ENCODE data around the gene SAMD10.

The SAMD10 gene

GRCh38 chr20:63970714-63971431 is 8.6 kb downstream of the SAMD10 start:
- POLR2A ChIA-PET, result interaction anchor here (0.6 kb wide), 1 partner anchor 106 kb away, joined by 8 read pairs; the partner anchor contains the start of gene TPD52L2
- no peaks in the 10 kb centered on the region for H3K9me3 ChIP-seq (ENCODE audit: control insufficient read depth, insufficient read depth, low read depth, low read length)
- no peak overlapping the region for H3K4me3 ChIP-seq (ENCODE audit: low read depth, low read length)
- no peaks in the 10 kb centered on the region for H3K4me1 ChIP-seq (ENCODE audit: control insufficient read depth, insufficient read depth, low read length)
- TF ChIP-seq ZNF580 (tag by site-specific recombination; IDR thresholded peaks at IDR 0.05), result no peak
- TF ChIP-seq ZNF157 (tag by site-specific recombination; IDR thresholded peaks at IDR 0.05), result no peak
- TF ChIP-seq ZNF362 (tag by site-specific recombination; IDR thresholded peaks at IDR 0.05), result 0 out of 2 replicates have a peak, but pooled peaks have one; percentile 57
- 0 out of 2 replicates have a peak, but pooled peaks have one; percentile 2 for TF ChIP-seq GLIS1 (tag by site-specific recombination; IDR thresholded peaks at IDR 0.05)
- TF ChIP-seq ZNF677 (tag by site-specific recombination; IDR thresholded peaks at IDR 0.05), result no peak
- no peak for TF ChIP-seq SALL2 (tag by site-specific recombination; IDR thresholded peaks at IDR 0.05; ENCODE audit: borderline replicate concordance)
- peak; percentile 96 for TF ChIP-seq ZNF366 (tag by site-specific recombination; conservative IDR thresholded peaks at IDR 0.05)
- no peak for TF ChIP-seq INSM2 (tag by site-specific recombination; IDR thresholded peaks at IDR 0.05)
- no peak for TF ChIP-seq ZSCAN5A (tag by site-specific recombination; IDR thresholded peaks at IDR 0.05)
- TF ChIP-seq ZNF701 (tag by site-specific recombination; IDR thresholded peaks at IDR 0.05), result no peak
- TF ChIP-seq ZNF23 (tag by site-specific recombination; IDR thresholded peaks at IDR 0.05; ENCODE audit: borderline replicate concordance), result no peak
- TF ChIP-seq ZNF155 (tag by site-specific recombination; IDR thresholded peaks at IDR 0.05), result no peak
- TF ChIP-seq PRDM1 (tag by site-specific recombination; IDR thresholded peaks at IDR 0.05), result 0 out of 2 replicates have a peak, but pooled peaks have one; percentile 47
- no peak for TF ChIP-seq TRIM28 (IDR thresholded peaks at IDR 0.05; ENCODE audit: borderline replicate concordance, low read length)
- no peak for TF ChIP-seq ZNF174 (tag by site-specific recombination; IDR thresholded peaks at IDR 0.05)
- 0 out of 2 replicates have a peak, but pooled peaks have one; percentile 43 for TF ChIP-seq GLIS2 (tag by site-specific recombination; IDR thresholded peaks at IDR 0.05)
- no peak for TF ChIP-seq ZFP37 (tag by site-specific recombination; IDR thresholded peaks at IDR 0.05)
- no peak for TF ChIP-seq ZBTB6 (tag by site-specific recombination; IDR thresholded peaks at IDR 0.05)
- no peak for TF ChIP-seq ZNF837 (tag by site-specific recombination; IDR thresholded peaks at IDR 0.05)
- CTCF ChIA-PET, result interaction anchor here (0.6 to 0.9 kb wide), 2 partner anchors 92 to 196 kb away, joined by 3 read pairs; no protein-coding TSS in a partner anchor
- H3K36me3 ChIP-seq (ENCODE audit: control insufficient read depth in 2 of 2, insufficient read depth in 1 of 2, low read length in 2 of 2), result peaks cover 0 to 27% of the 10 kb centered on the region in 2 experiments; a peak in 1 of 3 replicates
- H3K27ac ChIP-seq (ENCODE audit: extremely low read depth, low read depth, low read length), result no peak overlapping the region
